ENCODE data around the gene SLC16A1.
"Not testable (repeated sequence)": the region's sequence is repeated elsewhere in the genome, so short reads cannot be mapped to it uniquely, and the experiment has no call there.

Gene SLC16A1

GRCh38 chr1:112955773-112956543 is at the start of gene SLC16A1:
Gene SLC16A1 (minus strand): TSS chr1:112956196. CDS start chr1:112929308, 26,888 bp downstream.
- peak; percentile 74 for DNase-seq (ENCODE audit: low read depth, low spot score)

GRCh38 chr1:113003751-113004690 is 48.0 kb upstream of the SLC16A1 start:
- peak; percentile 73 for DNase-seq (ENCODE audit: low read depth, low spot score)

- DNase-seq (ENCODE audit: low read depth, low spot score) = no peak
These were observed 46.3 kb upstream of the SLC16A1 start for GRCh38 chr1:113002297-113002696.

GRCh38 chr1:112998592-112999235 is 42.7 kb upstream of the SLC16A1 start:
- peak; percentile 75 for DNase-seq (ENCODE audit: low read depth, low spot score)

GRCh38 chr1:112997781-112998180 is 41.8 kb upstream of the SLC16A1 start:
- DNase-seq (ENCODE audit: low read depth, low spot score) = no peak

- DNase-seq (ENCODE audit: low read depth, low spot score) = no peak
These were observed 39.9 kb upstream of the SLC16A1 start for GRCh38 chr1:112995890-112996289.

- not testable (repeated sequence) for DNase-seq (ENCODE audit: low read depth, low spot score)
These were observed 39.0 kb upstream of the SLC16A1 start for GRCh38 chr1:112995021-112995420.

- DNase-seq (ENCODE audit: low read depth, low spot score) = no peak
These were observed 36.8 kb upstream of the SLC16A1 start for GRCh38 chr1:112992780-112993179.

GRCh38 chr1:112991402-112992120 is 35.6 kb upstream of the SLC16A1 start:
- no peak for DNase-seq (ENCODE audit: low read depth, low spot score)

GRCh38 chr1:112990271-112990670 is 34.3 kb upstream of the SLC16A1 start:
- DNase-seq (ENCODE audit: low read depth, low spot score) = no peak

- no peak for DNase-seq (ENCODE audit: low read depth, low spot score)
These were observed 32.4 kb upstream of the SLC16A1 start for GRCh38 chr1:112988367-112988766.

GRCh38 chr1:112985123-112985522 is 29.1 kb upstream of the SLC16A1 start:
- no peak for DNase-seq (ENCODE audit: low read depth, low spot score)

GRCh38 chr1:112983537-112984131 is 27.6 kb upstream of the SLC16A1 start:
- DNase-seq (ENCODE audit: low read depth, low spot score) = no peak

- DNase-seq (ENCODE audit: low read depth, low spot score) = no peak
These were observed 27.0 kb upstream of the SLC16A1 start for GRCh38 chr1:112982853-112983536.

- DNase-seq (ENCODE audit: low read depth, low spot score) = no peak
These were observed 26.3 kb upstream of the SLC16A1 start for GRCh38 chr1:112982328-112982727.

GRCh38 chr1:112981834-112982233 is 25.8 kb upstream of the SLC16A1 start:
- not testable (repeated sequence) for DNase-seq (ENCODE audit: low read depth, low spot score)

- DNase-seq (ENCODE audit: low read depth, low spot score) = no peak
These were observed 25.4 kb upstream of the SLC16A1 start for GRCh38 chr1:112981426-112981825.

- no peak for DNase-seq (ENCODE audit: low read depth, low spot score)
These were observed 19.3 kb upstream of the SLC16A1 start for GRCh38 chr1:112975336-112975735.

- DNase-seq (ENCODE audit: low read depth, low spot score) = no peak
These were observed 18.6 kb upstream of the SLC16A1 start for GRCh38 chr1:112974646-112975045.

GRCh38 chr1:112973788-112974187 is 17.8 kb upstream of the SLC16A1 start:
- no peak for DNase-seq (ENCODE audit: low read depth, low spot score)

Measured in brain pericyte (primary cell).